KBM-7 (cell line): ENCODE results near the gene OR2T5.
"Not testable (repeated sequence)": the region's sequence is repeated elsewhere in the genome, so short reads cannot be mapped to it uniquely, and the experiment has no call there.

Experiments
- DNase-seq: peaks from one replicate; pipeline ENCODE4 v3.0.0-alpha.2; 2015
- in situ Hi-C: fragments of 300-500 bp; cut with MboI; formaldehyde crosslinking; loops from 2 replicates; pipeline ENCODE4 v1.14.3; 2020; ENCODE audit warnings: low sequenced_read_pairs, low pct_unique_long_range_greater_than_20kb, mixed read lengths

Gene OR2T5

GRCh38 chr1:248488289-248488688 lies at the start of gene OR2T5:
Gene OR2T5 (plus strand): TSS chr1:248488589. CDS start chr1:248488589, 0 bp downstream.
- DNase-seq, in situ Hi-C loops: not testable (repeated sequence)

- in situ Hi-C loops, DNase-seq: not testable (repeated sequence)
These were observed 49.7 kb upstream of the OR2T5 start for GRCh38 chr1:248438668-248439067.

- DNase-seq, in situ Hi-C loops: not testable (repeated sequence)
These were observed 49.1 kb upstream of the OR2T5 start for GRCh38 chr1:248439283-248439682.

- DNase-seq: not testable (repeated sequence)
- in situ Hi-C loops: loop anchor here (5.0 kb wide), 1 partner anchor 205 kb away; the partner anchor contains the start of gene OR2T35
These were observed 45.7 kb upstream of the OR2T5 start for GRCh38 chr1:248442500-248443277.

- in situ Hi-C loops: loop anchor here (5.0 kb wide), 1 partner anchor 203 kb away; the partner anchor contains the start of gene OR2T35
- not testable (repeated sequence) for DNase-seq
These were observed 43.8 kb upstream of the OR2T5 start for GRCh38 chr1:248444603-248445002.

- in situ Hi-C loops, DNase-seq: not testable (repeated sequence)
These were observed 43.0 kb upstream of the OR2T5 start, which contains the start of gene OR2T2 for GRCh38 chr1:248445399-248445798. Gene OR2T2 (plus strand): TSS chr1:248445637. CDS start chr1:248452798, 7,161 bp downstream.

GRCh38 chr1:248448409-248449074 lies 39.8 kb upstream of the OR2T5 start:
- in situ Hi-C loops, DNase-seq: not testable (repeated sequence)

GRCh38 chr1:248449821-248450465 lies 38.4 kb upstream of the OR2T5 start:
- DNase-seq, in situ Hi-C loops: not testable (repeated sequence)

GRCh38 chr1:248450466-248451145 lies 37.8 kb upstream of the OR2T5 start:
- in situ Hi-C loops: not testable (repeated sequence)

GRCh38 chr1:248453619-248454018 lies 34.8 kb upstream of the OR2T5 start:
- in situ Hi-C loops: not testable (repeated sequence)

More at GRCh38 chr1:248450466-248451145, 37.8 kb upstream of the OR2T5 start:
- DNase-seq: not testable (repeated sequence)

GRCh38 chr1:248455045-248455444 lies 33.3 kb upstream of the OR2T5 start:
- in situ Hi-C loops: not testable (repeated sequence)

More at GRCh38 chr1:248453619-248454018, 34.8 kb upstream of the OR2T5 start:
- not testable (repeated sequence) for DNase-seq

GRCh38 chr1:248456635-248457034 lies 31.8 kb upstream of the OR2T5 start:
- DNase-seq, in situ Hi-C loops: not testable (repeated sequence)

More at GRCh38 chr1:248455045-248455444, 33.3 kb upstream of the OR2T5 start:
- DNase-seq: not testable (repeated sequence)

- DNase-seq, in situ Hi-C loops: not testable (repeated sequence)
These were observed 29.3 kb upstream of the OR2T5 start for GRCh38 chr1:248459117-248459516.

GRCh38 chr1:248471154-248471553 lies 17.2 kb upstream of the OR2T5 start:
- in situ Hi-C loops: no loop called here
- DNase-seq: no peak

- DNase-seq, in situ Hi-C loops: not testable (repeated sequence)
These were observed 16.3 kb upstream of the OR2T5 start for GRCh38 chr1:248472111-248472510.

- DNase-seq, in situ Hi-C loops: not testable (repeated sequence)
These were observed 15.3 kb upstream of the OR2T5 start, which contains the start of gene OR2T3 for GRCh38 chr1:248473051-248473450. Gene OR2T3 (plus strand): TSS chr1:248473351. CDS start chr1:248473351, 0 bp downstream.

- in situ Hi-C loops: not testable (repeated sequence)
These were observed 12.7 kb upstream of the OR2T5 start for GRCh38 chr1:248475660-248476059.

More at GRCh38 chr1:248475660-248476059, 12.7 kb upstream of the OR2T5 start:
- not testable (repeated sequence) for DNase-seq
